M059J (cell line): Measurements from ENCODE around the gene TMEM204. TPM values are rescaled to one million over a fixed set of nuclear protein-coding genes. Genes with fewer than 3 reads are reported as not detected.

ENCODE experiments used
- DNase-seq: peaks from one replicate; pipeline ENCODE4 v3.0.0-alpha.2; 2012; ENCODE audit warnings: low read depth
- total RNA-seq: library from RNA; depleted of rRNA; stranded (reverse); fragments of >200 nt; shearing (Covaris generic); gene quantifications from 2 replicates; pipeline ENCODE4 v1.2.3, GENCODE V29; 2014

Gene TMEM204
- total RNA-seq, 1 experiment from 2014 or later: not detected

- DNase-seq: no peak
Observed at GRCh38 chr16:1557576-1557975, 24.1 kb downstream of the TMEM204 start.

- no peak for DNase-seq
Observed at GRCh38 chr16:1559446-1559975, 26.0 kb downstream of the TMEM204 start.

GRCh38 chr16:1560153-1560552, 26.7 kb downstream of the TMEM204 start:
- no peak for DNase-seq

- DNase-seq: no peak
Observed at GRCh38 chr16:1560866-1561265, 27.4 kb downstream of the TMEM204 start.

GRCh38 chr16:1561266-1561665, 27.8 kb downstream of the TMEM204 start:
- no peak for DNase-seq

- no peak for DNase-seq
Observed at GRCh38 chr16:1561836-1562235, 28.4 kb downstream of the TMEM204 start.

GRCh38 chr16:1563786-1564185, 30.3 kb downstream of the TMEM204 start:
- DNase-seq: no peak

GRCh38 chr16:1564325-1564724, 30.9 kb downstream of the TMEM204 start:
- no peak for DNase-seq

- DNase-seq: no peak
Observed at GRCh38 chr16:1565083-1565805, 31.8 kb downstream of the TMEM204 start.

GRCh38 chr16:1567988-1568387, 34.5 kb downstream of the TMEM204 start:
- DNase-seq: no peak

- no peak for DNase-seq
Observed at GRCh38 chr16:1571012-1571671, 37.7 kb downstream of the TMEM204 start.

GRCh38 chr16:1572673-1573072, 39.2 kb downstream of the TMEM204 start:
- peak; percentile 35 for DNase-seq

GRCh38 chr16:1573301-1573700, 39.8 kb downstream of the TMEM204 start:
- no peak for DNase-seq

GRCh38 chr16:1575578-1575977, 42.1 kb downstream of the TMEM204 start:
- DNase-seq: no peak

GRCh38 chr16:1579214-1579613, 45.7 kb downstream of the TMEM204 start:
- no peak for DNase-seq

- no peak for DNase-seq
Observed at GRCh38 chr16:1580256-1580655, 46.8 kb downstream of the TMEM204 start.

GRCh38 chr16:1580956-1581355, 47.5 kb downstream of the TMEM204 start:
- DNase-seq: no peak

- no peak for DNase-seq
Observed at GRCh38 chr16:1581804-1582203, 48.3 kb downstream of the TMEM204 start.

GRCh38 chr16:1583180-1583579, 49.7 kb downstream of the TMEM204 start:
- no peak for DNase-seq

GRCh38 chr16:1584926-1585484, 51.5 kb downstream of the TMEM204 start:
- no peak for DNase-seq

- DNase-seq: no peak
Observed at GRCh38 chr16:1590366-1590765, 56.9 kb downstream of the TMEM204 start.

GRCh38 chr16:1590930-1591705, 57.7 kb downstream of the TMEM204 start:
- no peak for DNase-seq
